ENCODE measurements around the gene MGMT. TPM values are rescaled to one million over a fixed set of nuclear protein-coding genes. Genes with fewer than 3 reads are reported as not detected.

MGMT gene
- total and polyA plus RNA-seq, 8 donors = 1.2 to 37.8 (median 21.3) TPM

GRCh38 chr10:129744134-129745111, 277.4 kb downstream of the MGMT start:
- H3K4me1 ChIP-seq = no peaks in the 10 kb centered on the region
- WGBS, 5 donors = 95 to 97% (median 96%) methylated on average over 9 to 22 of the region's 22 CpGs
- intact Hi-C loops (cut with DNase I; ENCODE audit: low total_unique reads) = no loop called here
- H3K27ac ChIP-seq = no peak overlapping the region
- peak in 1 of 2 donors; percentile 16 for DNase-seq
- peaks cover 0 to 21% (median 2%) of the 10 kb centered on the region in 4 donors for H3K36me3 ChIP-seq
- H3K9me3 ChIP-seq = peaks cover 5 to 31% (median 26%) of the 10 kb centered on the region in 4 donors
- H3K4me3 ChIP-seq = no peak overlapping the region
- H3K27me3 ChIP-seq = no peaks in the 10 kb centered on the region
- TF ChIP-seq POLR2AphosphoS5 (IDR thresholded peaks at IDR 0.05) = no peak

GRCh38 chr10:129745186-129745750, 278.2 kb downstream of the MGMT start:
- H3K27ac ChIP-seq = no peak overlapping the region
- H3K9me3 ChIP-seq = peaks cover 5 to 38% (median 30%) of the 10 kb centered on the region in 4 donors
- H3K4me3 ChIP-seq = no peak overlapping the region
- intact Hi-C loops (cut with DNase I; ENCODE audit: low total_unique reads) = no loop called here
- H3K4me1 ChIP-seq = no peaks in the 10 kb centered on the region
- 94 to 99% (median 98%) methylated on average over 13 of the region's 13 CpGs for WGBS, 5 donors
- peaks cover 0 to 21% (median 2%) of the 10 kb centered on the region in 4 donors for H3K36me3 ChIP-seq
- TF ChIP-seq POLR2A (IDR thresholded peaks at IDR 0.05) = no peak
- no peak for TF ChIP-seq CTCF (IDR thresholded peaks at IDR 0.05)
- no peak for TF ChIP-seq EP300 (IDR thresholded peaks at IDR 0.05)
- no peak for TF ChIP-seq POLR2AphosphoS5 (IDR thresholded peaks at IDR 0.05)
- no peak for DNase-seq
- H3K27me3 ChIP-seq = no peaks in the 10 kb centered on the region

GRCh38 chr10:129754211-129755050, 287.4 kb downstream of the MGMT start:
- intact Hi-C loops (cut with DNase I; ENCODE audit: low total_unique reads) = no loop called here
- Histone ChIP-seq H3K27me3 (no peaks in the 10 kb centered on the region), H3K9me3 (peaks cover 0 to 32% (median 13%) of the 10 kb centered on the region in 4 donors), H3K4me1 (peaks cover 0 to 9% (median 0%) of the 10 kb centered on the region in 4 donors), H3K4me3 (no peak overlapping the region), H3K36me3 (peaks cover 0 to 11% (median 3%) of the 10 kb centered on the region in 4 donors), H3K27ac (no peak overlapping the region)
- no peak for TF ChIP-seq EP300 (IDR thresholded peaks at IDR 0.05)
- TF ChIP-seq POLR2A (IDR thresholded peaks at IDR 0.05) = no peak
- TF ChIP-seq POLR2AphosphoS5 (IDR thresholded peaks at IDR 0.05) = no peak
- TF ChIP-seq CTCF (IDR thresholded peaks at IDR 0.05) = no peak
- 81 to 91% (median 90%) methylated on average over 10 to 11 of the region's 11 CpGs for WGBS, 5 donors
- peak in 1 of 2 donors; percentile 5 for DNase-seq

- peaks cover 0 to 26% (median 8%) of the 10 kb centered on the region in 4 donors for H3K9me3 ChIP-seq
- TF ChIP-seq CTCF (IDR thresholded peaks at IDR 0.05) (no peak), EP300 (IDR thresholded peaks at IDR 0.05) (no peak), POLR2AphosphoS5 (IDR thresholded peaks at IDR 0.05) (no peak), POLR2A (IDR thresholded peaks at IDR 0.05) (no peak)
- intact Hi-C loops (cut with DNase I; ENCODE audit: low total_unique reads) = no loop called here
- 83 to 100% (median 88%) methylated on average over 2 of the region's 2 CpGs for WGBS, 5 donors
- no peaks in the 10 kb centered on the region for H3K27me3 ChIP-seq
- no peak overlapping the region for H3K4me3 ChIP-seq
- H3K36me3 ChIP-seq = peaks cover 6 to 19% (median 11%) of the 10 kb centered on the region in 4 donors
- H3K27ac ChIP-seq = no peak overlapping the region
- DNase-seq = peak in 1 of 2 donors; percentile 17
- peaks cover 0 to 9% (median 0%) of the 10 kb centered on the region in 4 donors for H3K4me1 ChIP-seq
Observed at GRCh38 chr10:129755158-129755591, 288.1 kb downstream of the MGMT start.
